H9 (cell line): Measurements from ENCODE around the gene PODNL1. TPM values are rescaled to one million over a fixed set of nuclear protein-coding genes. Genes with fewer than 3 reads are reported as not detected.

ENCODE experiments used
- DNase-seq: peaks from one replicate; pipeline ENCODE4 v3.0.0-alpha.2; 2017
- H2AFZ ChIP-seq: one replicate; pipeline ENCODE4 v1.6.1; 2013; ENCODE audit warnings: mild to moderate bottlenecking, low read length, control low read depth, moderate library complexity
- H2AK5ac ChIP-seq: 2 replicates; pipeline ENCODE4 v1.6.1; 2013; ENCODE audit warnings: low read length, control low read depth, mixed read lengths; ENCODE audit not compliant: insufficient read length
- H2BK120ac ChIP-seq: one replicate; pipeline ENCODE4 v1.6.1; 2013; ENCODE audit warnings: low read depth, mild to moderate bottlenecking, low read length, control low read depth, inconsistent platforms; ENCODE audit not compliant: poor library complexity, severe bottlenecking
- H2BK12ac ChIP-seq: 2 replicates; pipeline ENCODE4 v1.6.1; 2013; ENCODE audit warnings: low read length, control low read depth, mixed read lengths, low read depth; ENCODE audit not compliant: insufficient read length
- H2BK15ac ChIP-seq: 2 replicates; pipeline ENCODE4 v1.6.1; 2013; ENCODE audit warnings: low read depth, low read length, control low read depth
- H2BK20ac ChIP-seq: one replicate; pipeline ENCODE4 v1.6.1; 2013; ENCODE audit warnings: low read depth, mild to moderate bottlenecking, low read length, control low read depth, inconsistent platforms; ENCODE audit not compliant: poor library complexity, severe bottlenecking
- H2BK5ac ChIP-seq: 2 replicates; pipeline ENCODE4 v1.6.1; 2013; ENCODE audit warnings: low read length, control low read depth, mixed read lengths; ENCODE audit not compliant: insufficient read length
- H3K14ac ChIP-seq: 2 replicates; pipeline ENCODE4 v1.6.1; 2013; ENCODE audit warnings: low read length, control low read depth; ENCODE audit not compliant: insufficient read depth
- H3K18ac ChIP-seq: 2 replicates; pipeline ENCODE4 v1.6.1; 2013; ENCODE audit warnings: low read depth, mild to moderate bottlenecking, mixed read lengths, low read length, control low read depth; ENCODE audit not compliant: insufficient read length
- H3K23ac ChIP-seq: 2 replicates; pipeline ENCODE4 v1.6.1; 2013; ENCODE audit warnings: low read length, control low read depth, mixed read lengths, low read depth; ENCODE audit not compliant: insufficient read length
- H3K23me2 ChIP-seq: 2 replicates; pipeline ENCODE4 v1.6.1; 2013; ENCODE audit warnings: low read depth, mild to moderate bottlenecking, mixed read lengths, low read length, control low read depth; ENCODE audit not compliant: insufficient read length, poor library complexity, severe bottlenecking
- H3K27ac ChIP-seq: 2 replicates; pipeline ENCODE4 v1.5.1; 2013; ENCODE audit warnings: low read length, control low read depth, mixed read lengths, low read depth; ENCODE audit not compliant: insufficient read length
- H3K27me3 ChIP-seq: 2 replicates; pipeline ENCODE4 v1.6.1; 2013; ENCODE audit warnings: low read length, control low read depth, inconsistent platforms; ENCODE audit not compliant: insufficient read depth
- H3K4ac ChIP-seq: 2 replicates; pipeline ENCODE4 v1.6.1; 2013; ENCODE audit warnings: low read depth, mild to moderate bottlenecking, control low read depth, inconsistent platforms, low read length, moderate library complexity
- H3K4me1 ChIP-seq: 2 replicates; pipeline ENCODE4 v1.6.1; 2013; ENCODE audit warnings: low read length, control low read depth, inconsistent platforms; ENCODE audit not compliant: insufficient read depth
- H3K4me2 ChIP-seq: 2 replicates; pipeline ENCODE4 v1.6.1; 2013; ENCODE audit warnings: low read length, control low read depth, mixed read lengths; ENCODE audit not compliant: insufficient read length, insufficient read depth
- H3K56ac ChIP-seq: 2 replicates; pipeline ENCODE4 v1.6.1; 2013; ENCODE audit warnings: low read depth, mild to moderate bottlenecking, mixed read lengths, low read length, control low read depth; ENCODE audit not compliant: insufficient read length
- H3K79me1 ChIP-seq: 2 replicates; pipeline ENCODE4 v1.6.1; 2013; ENCODE audit warnings: low read depth, mild to moderate bottlenecking, moderate library complexity, low read length, control low read depth, inconsistent platforms; ENCODE audit not compliant: insufficient read depth, poor library complexity, severe bottlenecking
- H3K79me2 ChIP-seq: 2 replicates; pipeline ENCODE4 v1.6.1; 2013; ENCODE audit warnings: low read length, control low read depth, inconsistent platforms; ENCODE audit not compliant: insufficient read depth
- H3K9ac ChIP-seq: 2 replicates; pipeline ENCODE4 v1.6.1; 2013; ENCODE audit warnings: low read length, control low read depth, mixed read lengths; ENCODE audit not compliant: insufficient read length; ENCODE audit errors: extremely low read depth
- H3K9me3 ChIP-seq: one replicate; pipeline ENCODE4 v1.6.1; 2013; ENCODE audit warnings: low read depth, low read length, inconsistent platforms; ENCODE audit not compliant: control insufficient read depth
- H3T11ph ChIP-seq: one replicate; pipeline ENCODE4 v1.6.1; 2013; ENCODE audit warnings: mild to moderate bottlenecking, low read length, control low read depth, inconsistent platforms
- H4K20me1 ChIP-seq: one replicate; pipeline ENCODE4 v1.6.1; 2013; ENCODE audit not compliant: control insufficient read depth, insufficient read length, insufficient read depth
- H4K5ac ChIP-seq: 2 replicates; pipeline ENCODE4 v1.6.1; 2013; ENCODE audit warnings: low read depth, mild to moderate bottlenecking, mixed read lengths, low read length, control low read depth; ENCODE audit not compliant: insufficient read length
- H4K8ac ChIP-seq: replicated peaks from 2 replicates; pipeline ENCODE4 v1.6.1; 2013; ENCODE audit warnings: low read length, control low read depth, mixed read lengths, low read depth; ENCODE audit not compliant: insufficient read length
- H4K91ac ChIP-seq: 2 replicates; pipeline ENCODE4 v1.6.1; 2013; ENCODE audit warnings: low read depth, mild to moderate bottlenecking, moderate library complexity, mixed read lengths, low read length, control low read depth; ENCODE audit not compliant: insufficient read length
- H3K27ac Mint-ChIP-seq, 3 experiments: 2 replicates in 2 of 3; 3 replicates in 1 of 3; pipeline ENCODE4 v1.8.0; 2020 to 2021; ENCODE audit warnings: mixed read lengths in 3 of 3, mild to moderate bottlenecking in 1 of 3, moderate library complexity in 1 of 3
- H3K27me3 Mint-ChIP-seq: 2 replicates; pipeline ENCODE4 v1.8.0; 2021; ENCODE audit warnings: low read depth, mild to moderate bottlenecking, moderate library complexity, mixed read lengths
- H3K36me3 Mint-ChIP-seq, 3 experiments: 2 replicates in 2 of 3; 3 replicates in 1 of 3; pipeline ENCODE4 v1.8.0; 2020 to 2021; ENCODE audit warnings: low read depth in 3 of 3, mixed read lengths in 3 of 3; ENCODE audit not compliant: insufficient read depth in 1 of 3
- H3K4me1 Mint-ChIP-seq, 2 experiments: 2 replicates each; pipeline ENCODE4 v1.8.0; 2020; ENCODE audit warnings: mixed read lengths in 2 of 2
- H3K4me3 Mint-ChIP-seq, 2 experiments: 2 replicates in 1 of 2; 3 replicates in 1 of 2; pipeline ENCODE4 v1.8.0; 2020 to 2021; ENCODE audit warnings: mild to moderate bottlenecking in 2 of 2, mixed read lengths in 2 of 2, moderate library complexity in 1 of 2
- H3K9me3 Mint-ChIP-seq, 2 experiments: 2 replicates in 1 of 2; 3 replicates in 1 of 2; pipeline ENCODE4 v1.8.0; 2020; ENCODE audit warnings: mild to moderate bottlenecking in 2 of 2, mixed read lengths in 2 of 2, moderate library complexity in 1 of 2
- CTCF ChIP-seq: fragments of 200-600 bp; sonication (generic); conservative IDR thresholded peaks from 3 replicates; pipeline ENCODE4 v1.8.0; 2021; ENCODE audit warnings: antibody characterized with exemption, mild to moderate bottlenecking
- WGBS: extraction: QIAGEN DNeasy Blood & Tissue Kit; methylation state at CpG from one replicate; pipeline ENCODE4 v1.1.7; 2013; ENCODE audit warnings: missing lambda C conversion rate, low lambda C conversion rate, mixed read lengths; ENCODE audit not compliant: insufficient read length; ENCODE audit errors: extremely low coverage; 5-methylcytosine and 5-hydroxymethylcytosine counted together
- total RNA-seq: library from RNA; stranded (reverse); gene quantifications from 2 replicates; pipeline ENCODE4 v1.2.1, GENCODE V29; 2021

The PODNL1 gene
- total RNA-seq, 1 experiment from 2014 or later: 0.68 TPM

- Histone ChIP-seq H2AFZ (no peak overlapping the region), H3K4me1 (no peaks in the 10 kb centered on the region), H2BK15ac (no peak overlapping the region), H3K14ac (no peak overlapping the region), H4K20me1 (no peaks in the 10 kb centered on the region), H3K56ac (no peak overlapping the region), H3K9me3 (no peaks in the 10 kb centered on the region), H2BK20ac (no peak overlapping the region), H2BK12ac (no peak overlapping the region), H3K9ac (no peak overlapping the region), H3K18ac (no peak overlapping the region), H4K91ac (no peak overlapping the region), H3T11ph (no peak overlapping the region), H3K23ac (no peak overlapping the region), H3K23me2 (peaks cover 10% of the 10 kb centered on the region), H3K4ac (no peak overlapping the region), H3K79me2 (no peaks in the 10 kb centered on the region), H3K27me3 (no peaks in the 10 kb centered on the region), H4K5ac (no peak overlapping the region), H3K4me2 (no peak overlapping the region), H3K27ac (no peak overlapping the region), H4K8ac (no peak overlapping the region), H3K79me1 (no peaks in the 10 kb centered on the region), H2BK5ac (no peak overlapping the region), H2BK120ac (no peak overlapping the region), H2AK5ac (no peak overlapping the region)
- H3K27me3 Mint-ChIP-seq: peaks cover 14% of the 10 kb centered on the region
- WGBS: no CpG with 5 or more reads among the region's 8 CpGs
- H3K9me3 Mint-ChIP-seq: peaks cover 0 to 2% of the 10 kb centered on the region in 2 experiments; a peak in 2 of 5 replicates
- H3K36me3 Mint-ChIP-seq: peaks cover 8 to 40% (median 22%) of the 10 kb centered on the region in 3 experiments; a peak in 6 of 7 replicates
- H3K4me3 Mint-ChIP-seq: no peak overlapping the region
- H3K27ac Mint-ChIP-seq: no peak overlapping the region
- no peak for TF ChIP-seq CTCF
- DNase-seq: no peak
- peaks cover 9 to 10% of the 10 kb centered on the region in 2 experiments for H3K4me1 Mint-ChIP-seq
These were observed 29.5 kb downstream of the PODNL1 start for GRCh38 chr19:13908674-13909073.
